Thoracic aorta endothelial cell (primary cell): ENCODE data around the gene RBM20. TPM values are rescaled to one million over a fixed set of nuclear protein-coding genes. Genes with fewer than 3 reads are reported as not detected.

ENCODE experiments used
- small RNA-seq: library from RNA; depleted of rRNA; stranded (forward); fragments of <200 nt; gene quantifications from one replicate; pipeline ENCODE3, GENCODE V24; 2012
- total RNA-seq: library from RNA; depleted of rRNA; stranded (reverse); fragments of >200 nt; gene quantifications from 2 replicates; pipeline ENCODE4 v1.2.3, GENCODE V29; 2012

RBM20 gene
- total RNA-seq = not detected in 2 replicates

GRCh38 chr10:110643653-110644597 is at the start of gene RBM20:
Gene RBM20, plus strand, starts transcription at chr10:110644336. Its CDS starts 119 bp downstream, at chr10:110644455.

GRCh38 chr10:110871298-110872084 is 227.4 kb downstream of the RBM20 start, which contains the start of gene PDCD4:
Gene PDCD4, plus strand, starts transcription at chr10:110871928. Its CDS starts 4,100 bp downstream, at chr10:110876028.

Small RNA genes within 50 kb of the gene (small RNA-seq; reads per million reads assigned to genes)
- not detected for gene RF00019
- not detected for gene RN7SKP288
- not detected for gene RNA5SP327

Other genes starting within 250 kb of the RBM20 start
- gene DUSP5, start 146.4 kb upstream of the RBM20 start, total RNA-seq = 23.0 and 38.6 TPM in 2 replicates
- 46.5 and 53.7 TPM in 2 replicates for gene SMC3, start 76.6 kb upstream of the RBM20 start, total RNA-seq
- gene PDCD4, start 227.6 kb downstream of the RBM20 start, total RNA-seq = 30.3 and 44.9 TPM in 2 replicates